Measurements from ENCODE around the gene DPP9. TPM values are rescaled to one million over a fixed set of nuclear protein-coding genes. Genes with fewer than 3 reads are reported as not detected.

The DPP9 gene
- total RNA-seq, 1 donor from 2014 or later: 16.2 TPM

- peak overlapping the region in 1 of 3 donors; percentile 32 for H3K4me3 ChIP-seq (ENCODE audit: low read length in 3 of 3)
- H3K27ac ChIP-seq (ENCODE audit: low read depth, low read length): peak overlapping the region; percentile 98
- peak overlapping the region; percentile 34 to 70 (median 43) for H3K9ac ChIP-seq (ENCODE audit: low read depth in 1 of 3, low read length in 3 of 3)
- peaks cover 51 to 62% (median 60%) of the 10 kb centered on the region in 3 donors for H3K36me3 ChIP-seq (ENCODE audit: control insufficient read depth in 3 of 3, insufficient read depth in 3 of 3, low read length in 3 of 3)
- H3K27me3 ChIP-seq (ENCODE audit: control insufficient read depth in 3 of 3, insufficient read depth in 3 of 3, low read length in 3 of 3): no peaks in the 10 kb centered on the region
- no peaks in the 10 kb centered on the region for H3K9me3 ChIP-seq (ENCODE audit: control insufficient read depth in 3 of 3, low read length in 3 of 3)
- peaks cover 42 to 56% (median 45%) of the 10 kb centered on the region in 3 donors for H3K4me1 ChIP-seq (ENCODE audit: control insufficient read depth in 3 of 3, insufficient read depth in 3 of 3, low read length in 3 of 3)
Measured at GRCh38 chr19:4692251-4693077, 31.2 kb downstream of the DPP9 start.

GRCh38 chr19:4691373-4691772 lies 32.3 kb downstream of the DPP9 start:
- no peaks in the 10 kb centered on the region for H3K27me3 ChIP-seq (ENCODE audit: control insufficient read depth in 3 of 3, insufficient read depth in 3 of 3, low read length in 3 of 3)
- peaks cover 37 to 46% (median 41%) of the 10 kb centered on the region in 3 donors for H3K4me1 ChIP-seq (ENCODE audit: control insufficient read depth in 3 of 3, insufficient read depth in 3 of 3, low read length in 3 of 3)
- H3K27ac ChIP-seq (ENCODE audit: low read depth, low read length): peak overlapping the region; percentile 29
- peaks cover 56 to 68% (median 64%) of the 10 kb centered on the region in 3 donors for H3K36me3 ChIP-seq (ENCODE audit: control insufficient read depth in 3 of 3, insufficient read depth in 3 of 3, low read length in 3 of 3)
- no peak overlapping the region for H3K4me3 ChIP-seq (ENCODE audit: low read length in 3 of 3)
- no peaks in the 10 kb centered on the region for H3K9me3 ChIP-seq (ENCODE audit: control insufficient read depth in 3 of 3, low read length in 3 of 3)
- no peak overlapping the region for H3K9ac ChIP-seq (ENCODE audit: low read depth in 1 of 3, low read length in 3 of 3)

GRCh38 chr19:4690361-4690760 lies 33.3 kb downstream of the DPP9 start:
- Histone ChIP-seq H3K4me3 (ENCODE audit: low read length in 3 of 3) (no peak overlapping the region), H3K36me3 (ENCODE audit: control insufficient read depth in 3 of 3, insufficient read depth in 3 of 3, low read length in 3 of 3) (peaks cover 58 to 75% (median 61%) of the 10 kb centered on the region in 3 donors), H3K4me1 (ENCODE audit: control insufficient read depth in 3 of 3, insufficient read depth in 3 of 3, low read length in 3 of 3) (peaks cover 34 to 36% (median 35%) of the 10 kb centered on the region in 3 donors), H3K27ac (ENCODE audit: low read depth, low read length) (no peak overlapping the region), H3K9ac (ENCODE audit: low read depth in 1 of 3, low read length in 3 of 3) (peak overlapping the region in 1 of 3 donors; percentile 16), H3K9me3 (ENCODE audit: control insufficient read depth in 3 of 3, low read length in 3 of 3) (no peaks in the 10 kb centered on the region), H3K27me3 (ENCODE audit: control insufficient read depth in 3 of 3, insufficient read depth in 3 of 3, low read length in 3 of 3) (no peaks in the 10 kb centered on the region)

- Histone ChIP-seq H3K36me3 (ENCODE audit: control insufficient read depth in 3 of 3, insufficient read depth in 3 of 3, low read length in 3 of 3) (peaks cover 65 to 75% (median 65%) of the 10 kb centered on the region in 3 donors), H3K27ac (ENCODE audit: low read depth, low read length) (no peak overlapping the region), H3K9ac (ENCODE audit: low read depth in 1 of 3, low read length in 3 of 3) (no peak overlapping the region), H3K4me3 (ENCODE audit: low read length in 3 of 3) (no peak overlapping the region), H3K9me3 (ENCODE audit: control insufficient read depth in 3 of 3, low read length in 3 of 3) (no peaks in the 10 kb centered on the region), H3K4me1 (ENCODE audit: control insufficient read depth in 3 of 3, insufficient read depth in 3 of 3, low read length in 3 of 3) (peaks cover 24 to 27% (median 25%) of the 10 kb centered on the region in 3 donors), H3K27me3 (ENCODE audit: control insufficient read depth in 3 of 3, insufficient read depth in 3 of 3, low read length in 3 of 3) (no peaks in the 10 kb centered on the region)
Measured at GRCh38 chr19:4689403-4689802, 34.2 kb downstream of the DPP9 start.

- Histone ChIP-seq H3K4me3 (ENCODE audit: low read length in 3 of 3) (no peak overlapping the region), H3K27ac (ENCODE audit: low read depth, low read length) (no peak overlapping the region), H3K36me3 (ENCODE audit: control insufficient read depth in 3 of 3, insufficient read depth in 3 of 3, low read length in 3 of 3) (peaks cover 70 to 76% (median 70%) of the 10 kb centered on the region in 3 donors), H3K27me3 (ENCODE audit: control insufficient read depth in 3 of 3, insufficient read depth in 3 of 3, low read length in 3 of 3) (no peaks in the 10 kb centered on the region), H3K9ac (ENCODE audit: low read depth in 1 of 3, low read length in 3 of 3) (no peak overlapping the region), H3K9me3 (ENCODE audit: control insufficient read depth in 3 of 3, low read length in 3 of 3) (no peaks in the 10 kb centered on the region), H3K4me1 (ENCODE audit: control insufficient read depth in 3 of 3, insufficient read depth in 3 of 3, low read length in 3 of 3) (peaks cover 16 to 18% (median 17%) of the 10 kb centered on the region in 3 donors)
Measured at GRCh38 chr19:4688587-4688986, 35.1 kb downstream of the DPP9 start.

GRCh38 chr19:4687396-4687795 lies 36.2 kb downstream of the DPP9 start:
- peaks cover 69 to 80% (median 73%) of the 10 kb centered on the region in 3 donors for H3K36me3 ChIP-seq (ENCODE audit: control insufficient read depth in 3 of 3, insufficient read depth in 3 of 3, low read length in 3 of 3)
- no peak overlapping the region for H3K27ac ChIP-seq (ENCODE audit: low read depth, low read length)
- no peak overlapping the region for H3K4me3 ChIP-seq (ENCODE audit: low read length in 3 of 3)

GRCh38 chr19:4686700-4687099 lies 36.9 kb downstream of the DPP9 start:
- Histone ChIP-seq H3K36me3 (ENCODE audit: control insufficient read depth in 3 of 3, insufficient read depth in 3 of 3, low read length in 3 of 3) (peaks cover 68 to 80% (median 72%) of the 10 kb centered on the region in 3 donors), H3K4me1 (ENCODE audit: control insufficient read depth in 3 of 3, insufficient read depth in 3 of 3, low read length in 3 of 3) (no peaks in the 10 kb centered on the region), H3K9ac (ENCODE audit: low read depth in 1 of 3, low read length in 3 of 3) (no peak overlapping the region), H3K9me3 (ENCODE audit: control insufficient read depth in 3 of 3, low read length in 3 of 3) (no peaks in the 10 kb centered on the region), H3K4me3 (ENCODE audit: low read length in 3 of 3) (no peak overlapping the region), H3K27me3 (ENCODE audit: control insufficient read depth in 3 of 3, insufficient read depth in 3 of 3, low read length in 3 of 3) (no peaks in the 10 kb centered on the region), H3K27ac (ENCODE audit: low read depth, low read length) (no peak overlapping the region)

More at GRCh38 chr19:4687396-4687795, 36.2 kb downstream of the DPP9 start:
- Histone ChIP-seq H3K27me3 (ENCODE audit: control insufficient read depth in 3 of 3, insufficient read depth in 3 of 3, low read length in 3 of 3) (no peaks in the 10 kb centered on the region), H3K9ac (ENCODE audit: low read depth in 1 of 3, low read length in 3 of 3) (no peak overlapping the region), H3K4me1 (ENCODE audit: control insufficient read depth in 3 of 3, insufficient read depth in 3 of 3, low read length in 3 of 3) (peaks cover 4 to 7% (median 5%) of the 10 kb centered on the region in 3 donors), H3K9me3 (ENCODE audit: control insufficient read depth in 3 of 3, low read length in 3 of 3) (no peaks in the 10 kb centered on the region)

GRCh38 chr19:4684312-4685095 lies 39.1 kb downstream of the DPP9 start:
- no peak overlapping the region for H3K4me3 ChIP-seq (ENCODE audit: low read length in 3 of 3)
- H3K9ac ChIP-seq (ENCODE audit: low read depth in 1 of 3, low read length in 3 of 3): no peak overlapping the region
- peaks cover 59 to 73% (median 62%) of the 10 kb centered on the region in 3 donors for H3K36me3 ChIP-seq (ENCODE audit: control insufficient read depth in 3 of 3, insufficient read depth in 3 of 3, low read length in 3 of 3)
- H3K27me3 ChIP-seq (ENCODE audit: control insufficient read depth in 3 of 3, insufficient read depth in 3 of 3, low read length in 3 of 3): no peaks in the 10 kb centered on the region
- H3K9me3 ChIP-seq (ENCODE audit: control insufficient read depth in 3 of 3, low read length in 3 of 3): no peaks in the 10 kb centered on the region
- no peak overlapping the region for H3K27ac ChIP-seq (ENCODE audit: low read depth, low read length)
- no peaks in the 10 kb centered on the region for H3K4me1 ChIP-seq (ENCODE audit: control insufficient read depth in 3 of 3, insufficient read depth in 3 of 3, low read length in 3 of 3)

- H3K36me3 ChIP-seq (ENCODE audit: control insufficient read depth in 3 of 3, insufficient read depth in 3 of 3, low read length in 3 of 3): peaks cover 46 to 63% (median 48%) of the 10 kb centered on the region in 3 donors
Measured at GRCh38 chr19:4682417-4683200, 41.0 kb downstream of the DPP9 start.

More at GRCh38 chr19:4682417-4683200, 41.0 kb downstream of the DPP9 start:
- no peak overlapping the region for H3K27ac ChIP-seq (ENCODE audit: low read depth, low read length)
- H3K9me3 ChIP-seq (ENCODE audit: control insufficient read depth in 3 of 3, low read length in 3 of 3): no peaks in the 10 kb centered on the region
- H3K27me3 ChIP-seq (ENCODE audit: control insufficient read depth in 3 of 3, insufficient read depth in 3 of 3, low read length in 3 of 3): no peaks in the 10 kb centered on the region
- H3K9ac ChIP-seq (ENCODE audit: low read depth in 1 of 3, low read length in 3 of 3): no peak overlapping the region
- H3K4me3 ChIP-seq (ENCODE audit: low read length in 3 of 3): no peak overlapping the region
- peaks cover 0 to under 1% (median 0%) of the 10 kb centered on the region in 3 donors for H3K4me1 ChIP-seq (ENCODE audit: control insufficient read depth in 3 of 3, insufficient read depth in 3 of 3, low read length in 3 of 3)

Measured in skeletal muscle tissue (tissue), 4 donors.